ENCODE results near the gene RPH3AL.
"Not testable (repeated sequence)": the region's sequence is repeated elsewhere in the genome, so short reads cannot be mapped to it uniquely, and the experiment has no call there.

The RPH3AL gene

GRCh38 chr17:204427-205147 is 148.0 kb downstream of the RPH3AL start:
- CTCF ChIA-PET, result no interaction called here
- H3K4me1 ChIP-seq (ENCODE audit: control extremely low read depth in 1 of 4, control insufficient read depth in 4 of 4, insufficient read depth in 4 of 4, low read length in 3 of 4), result peaks cover 0 to 3% (median 0%) of the 10 kb centered on the region in 4 experiments
- H3K27me3 ChIP-seq (replicated peaks in 2 of 5; ENCODE audit: control insufficient read depth in 4 of 5, insufficient read depth in 5 of 5, low read length in 4 of 5), result peaks cover 0 to 3% (median 0%) of the 10 kb centered on the region in 5 experiments
- 69% methylated on average over 10 of the region's 11 CpGs for WGBS (ENCODE audit: insufficient coverage)
- H3K9me3 ChIP-seq (ENCODE audit: control extremely low read depth in 1 of 5, control insufficient read depth in 4 of 5, insufficient read depth in 2 of 5, low read depth in 1 of 5, low read length in 4 of 5), result peaks cover 0 to 4% (median 0%) of the 10 kb centered on the region in 5 experiments
- DNase-seq, result no peak
- POLR2A ChIA-PET, result no interaction called here
- H3K36me3 ChIP-seq (ENCODE audit: control insufficient read depth in 4 of 4, insufficient read depth in 4 of 4, low read length in 3 of 4), result no peaks in the 10 kb centered on the region
- no peak overlapping the region for H3K4me3 ChIP-seq (ENCODE audit: control insufficient read depth in 1 of 7, extremely low read depth in 1 of 7, insufficient read depth in 4 of 7, low read depth in 2 of 7, low read length in 6 of 7)
- H3K27ac ChIP-seq (ENCODE audit: insufficient read depth in 1 of 2, low read depth in 1 of 2, low read length in 2 of 2, poor library complexity in 1 of 2, severe bottlenecking in 2 of 2), result no peak overlapping the region

GRCh38 chr17:202501-202951 is 150.1 kb downstream of the RPH3AL start:
- Histone ChIP-seq H3K27ac (ENCODE audit: insufficient read depth in 1 of 2, low read depth in 1 of 2, low read length in 2 of 2, poor library complexity in 1 of 2, severe bottlenecking in 2 of 2) (no peak overlapping the region), H3K4me1 (ENCODE audit: control extremely low read depth in 1 of 4, control insufficient read depth in 4 of 4, insufficient read depth in 4 of 4, low read length in 3 of 4) (peaks cover 0 to 10% (median 2%) of the 10 kb centered on the region in 4 experiments), H3K36me3 (ENCODE audit: control insufficient read depth in 4 of 4, insufficient read depth in 4 of 4, low read length in 3 of 4) (no peaks in the 10 kb centered on the region), H3K27me3 (replicated peaks in 2 of 5; ENCODE audit: control insufficient read depth in 4 of 5, insufficient read depth in 5 of 5, low read length in 4 of 5) (peaks cover 0 to 1% (median 0%) of the 10 kb centered on the region in 5 experiments), H3K9me3 (ENCODE audit: control extremely low read depth in 1 of 5, control insufficient read depth in 4 of 5, insufficient read depth in 2 of 5, low read depth in 1 of 5, low read length in 4 of 5) (no peaks in the 10 kb centered on the region), H3K4me3 (ENCODE audit: control insufficient read depth in 1 of 7, extremely low read depth in 1 of 7, insufficient read depth in 4 of 7, low read depth in 2 of 7, low read length in 6 of 7) (no peak overlapping the region)
- WGBS (ENCODE audit: insufficient coverage), result 92% methylated on average over 21 of the region's 23 CpGs
- ChIA-PET POLR2A (no interaction called here), CTCF (no interaction called here)
- DNase-seq, result no peak

- H3K36me3 ChIP-seq (ENCODE audit: control insufficient read depth in 4 of 4, insufficient read depth in 4 of 4, low read length in 3 of 4); DNase-seq; H3K4me3 ChIP-seq (ENCODE audit: control insufficient read depth in 1 of 7, extremely low read depth in 1 of 7, insufficient read depth in 4 of 7, low read depth in 2 of 7, low read length in 6 of 7); H3K27me3 ChIP-seq (replicated peaks in 2 of 5; ENCODE audit: control insufficient read depth in 4 of 5, insufficient read depth in 5 of 5, low read length in 4 of 5); H3K9me3 ChIP-seq (ENCODE audit: control extremely low read depth in 1 of 5, control insufficient read depth in 4 of 5, insufficient read depth in 2 of 5, low read depth in 1 of 5, low read length in 4 of 5); H3K27ac ChIP-seq (ENCODE audit: insufficient read depth in 1 of 2, low read depth in 1 of 2, low read length in 2 of 2, poor library complexity in 1 of 2, severe bottlenecking in 2 of 2); POLR2A ChIA-PET; CTCF ChIA-PET: not testable (repeated sequence)
- WGBS (ENCODE audit: insufficient coverage), result 98% methylated on average over 6 of the region's 13 CpGs
- H3K4me1 ChIP-seq (ENCODE audit: control extremely low read depth in 1 of 4, control insufficient read depth in 4 of 4, insufficient read depth in 4 of 4, low read length in 3 of 4), result peaks cover 0 to 10% (median 2%) of the 10 kb centered on the region in 4 experiments
Measured at GRCh38 chr17:201736-202135, 150.9 kb downstream of the RPH3AL start.

GRCh38 chr17:201257-201656 is 151.3 kb downstream of the RPH3AL start:
- H3K36me3 ChIP-seq (ENCODE audit: control insufficient read depth in 4 of 4, insufficient read depth in 4 of 4, low read length in 3 of 4); H3K27ac ChIP-seq (ENCODE audit: insufficient read depth in 1 of 2, low read depth in 1 of 2, low read length in 2 of 2, poor library complexity in 1 of 2, severe bottlenecking in 2 of 2); DNase-seq; CTCF ChIA-PET; H3K9me3 ChIP-seq (ENCODE audit: control extremely low read depth in 1 of 5, control insufficient read depth in 4 of 5, insufficient read depth in 2 of 5, low read depth in 1 of 5, low read length in 4 of 5); H3K4me3 ChIP-seq (ENCODE audit: control insufficient read depth in 1 of 7, extremely low read depth in 1 of 7, insufficient read depth in 4 of 7, low read depth in 2 of 7, low read length in 6 of 7); H3K27me3 ChIP-seq (replicated peaks in 2 of 5; ENCODE audit: control insufficient read depth in 4 of 5, insufficient read depth in 5 of 5, low read length in 4 of 5); POLR2A ChIA-PET: not testable (repeated sequence)
- 93% methylated on average over 5 of the region's 16 CpGs for WGBS (ENCODE audit: insufficient coverage)
- H3K4me1 ChIP-seq (ENCODE audit: control extremely low read depth in 1 of 4, control insufficient read depth in 4 of 4, insufficient read depth in 4 of 4, low read length in 3 of 4), result peaks cover 0 to 10% (median 2%) of the 10 kb centered on the region in 4 experiments

- Histone ChIP-seq H3K9me3 (ENCODE audit: control extremely low read depth in 1 of 5, control insufficient read depth in 4 of 5, insufficient read depth in 2 of 5, low read depth in 1 of 5, low read length in 4 of 5) (no peaks in the 10 kb centered on the region), H3K4me1 (ENCODE audit: control extremely low read depth in 1 of 4, control insufficient read depth in 4 of 4, insufficient read depth in 4 of 4, low read length in 3 of 4) (peaks cover 0 to 10% (median 2%) of the 10 kb centered on the region in 4 experiments), H3K27me3 (replicated peaks in 2 of 5; ENCODE audit: control insufficient read depth in 4 of 5, insufficient read depth in 5 of 5, low read length in 4 of 5) (no peaks in the 10 kb centered on the region), H3K27ac (ENCODE audit: insufficient read depth in 1 of 2, low read depth in 1 of 2, low read length in 2 of 2, poor library complexity in 1 of 2, severe bottlenecking in 2 of 2) (no peak overlapping the region), H3K4me3 (ENCODE audit: control insufficient read depth in 1 of 7, extremely low read depth in 1 of 7, insufficient read depth in 4 of 7, low read depth in 2 of 7, low read length in 6 of 7) (no peak overlapping the region), H3K36me3 (ENCODE audit: control insufficient read depth in 4 of 4, insufficient read depth in 4 of 4, low read length in 3 of 4) (no peaks in the 10 kb centered on the region)
- POLR2A ChIA-PET, result no interaction called here
- DNase-seq, result no peak
- 94% methylated on average over 10 of the region's 10 CpGs for WGBS (ENCODE audit: insufficient coverage)
- CTCF ChIA-PET, result interaction anchor here (1.7 to 1.8 kb wide), 2 partner anchors 25 to 29 kb away, joined by 5 read pairs; no protein-coding TSS in a partner anchor
Measured at GRCh38 chr17:200586-200985, 152.0 kb downstream of the RPH3AL start.

GRCh38 chr17:199806-200545 is 152.6 kb downstream of the RPH3AL start:
- CTCF ChIA-PET, result interaction anchor here (1.7 to 2.6 kb wide), 4 partner anchors 25 to 109 kb away, joined by 5 to 9 read pairs (median 6); no protein-coding TSS in a partner anchor
- Histone ChIP-seq H3K27ac (ENCODE audit: insufficient read depth in 1 of 2, low read depth in 1 of 2, low read length in 2 of 2, poor library complexity in 1 of 2, severe bottlenecking in 2 of 2) (no peak overlapping the region), H3K4me1 (ENCODE audit: control extremely low read depth in 1 of 4, control insufficient read depth in 4 of 4, insufficient read depth in 4 of 4, low read length in 3 of 4) (peaks cover 0 to 15% (median 3%) of the 10 kb centered on the region in 4 experiments), H3K9me3 (ENCODE audit: control extremely low read depth in 1 of 5, control insufficient read depth in 4 of 5, insufficient read depth in 2 of 5, low read depth in 1 of 5, low read length in 4 of 5) (no peaks in the 10 kb centered on the region), H3K27me3 (replicated peaks in 2 of 5; ENCODE audit: control insufficient read depth in 4 of 5, insufficient read depth in 5 of 5, low read length in 4 of 5) (no peaks in the 10 kb centered on the region), H3K4me3 (ENCODE audit: control insufficient read depth in 1 of 7, extremely low read depth in 1 of 7, insufficient read depth in 4 of 7, low read depth in 2 of 7, low read length in 6 of 7) (no peak overlapping the region), H3K36me3 (ENCODE audit: control insufficient read depth in 4 of 4, insufficient read depth in 4 of 4, low read length in 3 of 4) (no peaks in the 10 kb centered on the region)
- WGBS (ENCODE audit: insufficient coverage), result 92% methylated on average over 13 of the region's 14 CpGs
- POLR2A ChIA-PET, result no interaction called here
- DNase-seq, result no peak

- Histone ChIP-seq H3K9me3 (ENCODE audit: control extremely low read depth in 1 of 5, control insufficient read depth in 4 of 5, insufficient read depth in 2 of 5, low read depth in 1 of 5, low read length in 4 of 5) (no peaks in the 10 kb centered on the region), H3K4me1 (ENCODE audit: control extremely low read depth in 1 of 4, control insufficient read depth in 4 of 4, insufficient read depth in 4 of 4, low read length in 3 of 4) (peaks cover 0 to 20% (median 6%) of the 10 kb centered on the region in 4 experiments), H3K4me3 (ENCODE audit: control insufficient read depth in 1 of 7, extremely low read depth in 1 of 7, insufficient read depth in 4 of 7, low read depth in 2 of 7, low read length in 6 of 7) (no peak overlapping the region), H3K27ac (ENCODE audit: insufficient read depth in 1 of 2, low read depth in 1 of 2, low read length in 2 of 2, poor library complexity in 1 of 2, severe bottlenecking in 2 of 2) (no peak overlapping the region), H3K36me3 (ENCODE audit: control insufficient read depth in 4 of 4, insufficient read depth in 4 of 4, low read length in 3 of 4) (no peaks in the 10 kb centered on the region), H3K27me3 (replicated peaks in 2 of 5; ENCODE audit: control insufficient read depth in 4 of 5, insufficient read depth in 5 of 5, low read length in 4 of 5) (no peaks in the 10 kb centered on the region)
- ChIA-PET POLR2A (no interaction called here), CTCF (interaction anchor here (1.3 to 2.6 kb wide), 5 partner anchors 24 to 109 kb away, joined by 3 to 9 read pairs (median 5); no protein-coding TSS in a partner anchor)
- WGBS (ENCODE audit: insufficient coverage), result 7% methylated on average over 3 of the region's 8 CpGs
- DNase-seq, result peak; percentile 14 to 55 (median 40)
Measured at GRCh38 chr17:199191-199604, 153.4 kb downstream of the RPH3AL start.

Data from common myeloid progenitor, CD34-positive (primary cell).